ENCODE results near the gene SEMA5A. TPM values are rescaled to one million over a fixed set of nuclear protein-coding genes. Genes with fewer than 3 reads are reported as not detected.

Gene SEMA5A
- total and polyA plus RNA-seq, 8 donors: 18.2 to 29.5 (median 20.8) TPM

GRCh38 chr5:9570876-9571275 is 25.0 kb upstream of the SEMA5A start:
- no peak for DNase-seq
- no peak overlapping the region for H3K4me3 ChIP-seq
- intact Hi-C loops (cut with DNase I): no loop called here
- H3K36me3 ChIP-seq: no peaks in the 10 kb centered on the region
- H3K27ac ChIP-seq: no peak overlapping the region
- no peak for TF ChIP-seq CTCF (IDR thresholded peaks at IDR 0.05)
- no peaks in the 10 kb centered on the region for H3K9me3 ChIP-seq
- no peaks in the 10 kb centered on the region for H3K27me3 ChIP-seq
- no peak for ATAC-seq
- H3K4me1 ChIP-seq: no peaks in the 10 kb centered on the region

- no peak for TF ChIP-seq CTCF (IDR thresholded peaks at IDR 0.05)
- intact Hi-C loops (cut with DNase I): no loop called here
- no peak overlapping the region for H3K4me3 ChIP-seq
- no peaks in the 10 kb centered on the region for H3K27me3 ChIP-seq
- ATAC-seq: no peak
- DNase-seq: no peak
- H3K4me1 ChIP-seq: no peaks in the 10 kb centered on the region
- no peaks in the 10 kb centered on the region for H3K36me3 ChIP-seq
- no peaks in the 10 kb centered on the region for H3K9me3 ChIP-seq
- no peak overlapping the region for H3K27ac ChIP-seq
These were observed 21.2 kb upstream of the SEMA5A start for GRCh38 chr5:9567039-9567438.

GRCh38 chr5:9564752-9565151 is 18.9 kb upstream of the SEMA5A start:
- TF ChIP-seq CTCF (IDR thresholded peaks at IDR 0.05): no peak
- no peaks in the 10 kb centered on the region for H3K36me3 ChIP-seq
- DNase-seq (no peak), ATAC-seq (no peak)
- H3K9me3 ChIP-seq: no peaks in the 10 kb centered on the region
- no peaks in the 10 kb centered on the region for H3K27me3 ChIP-seq
- H3K4me3 ChIP-seq: no peak overlapping the region
- intact Hi-C loops (cut with DNase I): no loop called here
- no peaks in the 10 kb centered on the region for H3K4me1 ChIP-seq
- no peak overlapping the region for H3K27ac ChIP-seq

- H3K27ac ChIP-seq: no peak overlapping the region
These were observed 16.3 kb upstream of the SEMA5A start for GRCh38 chr5:9562141-9562540.

GRCh38 chr5:9559965-9560364 is 14.1 kb upstream of the SEMA5A start:
- no peak for ATAC-seq
- no peak for DNase-seq
- intact Hi-C loops (cut with DNase I): no loop called here
- no peak overlapping the region for H3K4me3 ChIP-seq
- H3K27ac ChIP-seq: no peak overlapping the region
- no peaks in the 10 kb centered on the region for H3K27me3 ChIP-seq
- no peaks in the 10 kb centered on the region for H3K9me3 ChIP-seq
- TF ChIP-seq CTCF (IDR thresholded peaks at IDR 0.05): no peak
- no peaks in the 10 kb centered on the region for H3K4me1 ChIP-seq
- no peaks in the 10 kb centered on the region for H3K36me3 ChIP-seq

More at GRCh38 chr5:9562141-9562540, 16.3 kb upstream of the SEMA5A start:
- Histone ChIP-seq H3K4me3 (no peak overlapping the region), H3K27me3 (no peaks in the 10 kb centered on the region), H3K36me3 (no peaks in the 10 kb centered on the region), H3K4me1 (no peaks in the 10 kb centered on the region), H3K9me3 (no peaks in the 10 kb centered on the region)
- no peak for DNase-seq
- no peak for TF ChIP-seq CTCF (IDR thresholded peaks at IDR 0.05)
- intact Hi-C loops (cut with DNase I): no loop called here
- ATAC-seq: no peak
